NB4 (cell line): ENCODE results near the gene SLC15A4.

ENCODE experiments used
- MYC ChIP-seq: IDR thresholded peaks from 2 replicates; pipeline ENCODE4 v1.6.1; 2011; ENCODE audit warnings: low read depth, low read length
- POLR2A ChIP-seq: IDR thresholded peaks from 2 replicates; pipeline ENCODE4 v1.6.1; 2011; ENCODE audit warnings: mild to moderate bottlenecking; ENCODE audit not compliant: insufficient read length; ENCODE audit errors: extremely low read depth
- TF ChIP-seq, protein P1 (sequence below): IDR thresholded peaks from one replicate; pipeline ENCODE4 v1.5.1; 2012; ENCODE audit warnings: low read depth, low read length
- TF ChIP-seq, protein P2 (sequence below): IDR thresholded peaks from 2 replicates; pipeline ENCODE4 v1.6.1; 2011; ENCODE audit warnings: low read depth, low read length

DNA sequence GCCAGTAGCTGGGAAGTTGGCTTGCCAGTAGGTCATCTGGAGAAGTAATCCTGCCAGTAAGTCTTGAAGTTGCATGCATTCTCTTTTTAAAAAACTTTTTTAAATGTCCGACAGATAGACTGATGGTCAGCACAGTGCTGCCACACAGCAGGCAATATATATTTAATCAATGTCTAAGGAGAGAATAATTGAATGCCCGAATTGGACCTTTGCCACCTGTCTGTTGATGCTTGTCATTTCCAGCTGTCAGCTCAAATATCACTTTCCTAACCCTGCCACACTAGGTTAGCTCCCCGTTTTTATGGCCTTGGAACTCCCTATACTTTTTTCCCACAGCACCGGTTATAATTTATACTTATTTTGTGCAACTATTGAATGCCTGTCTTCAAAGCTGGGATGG lies 2.1 kb upstream of the SLC15A4 start:
- TF ChIP-seq, protein P1, sequence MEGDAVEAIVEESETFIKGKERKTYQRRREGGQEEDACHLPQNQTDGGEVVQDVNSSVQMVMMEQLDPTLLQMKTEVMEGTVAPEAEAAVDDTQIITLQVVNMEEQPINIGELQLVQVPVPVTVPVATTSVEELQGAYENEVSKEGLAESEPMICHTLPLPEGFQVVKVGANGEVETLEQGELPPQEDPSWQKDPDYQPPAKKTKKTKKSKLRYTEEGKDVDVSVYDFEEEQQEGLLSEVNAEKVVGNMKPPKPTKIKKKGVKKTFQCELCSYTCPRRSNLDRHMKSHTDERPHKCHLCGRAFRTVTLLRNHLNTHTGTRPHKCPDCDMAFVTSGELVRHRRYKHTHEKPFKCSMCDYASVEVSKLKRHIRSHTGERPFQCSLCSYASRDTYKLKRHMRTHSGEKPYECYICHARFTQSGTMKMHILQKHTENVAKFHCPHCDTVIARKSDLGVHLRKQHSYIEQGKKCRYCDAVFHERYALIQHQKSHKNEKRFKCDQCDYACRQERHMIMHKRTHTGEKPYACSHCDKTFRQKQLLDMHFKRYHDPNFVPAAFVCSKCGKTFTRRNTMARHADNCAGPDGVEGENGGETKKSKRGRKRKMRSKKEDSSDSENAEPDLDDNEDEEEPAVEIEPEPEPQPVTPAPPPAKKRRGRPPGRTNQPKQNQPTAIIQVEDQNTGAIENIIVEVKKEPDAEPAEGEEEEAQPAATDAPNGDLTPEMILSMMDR = no peak
- TF ChIP-seq POLR2A = no peak
- TF ChIP-seq, protein P2, sequence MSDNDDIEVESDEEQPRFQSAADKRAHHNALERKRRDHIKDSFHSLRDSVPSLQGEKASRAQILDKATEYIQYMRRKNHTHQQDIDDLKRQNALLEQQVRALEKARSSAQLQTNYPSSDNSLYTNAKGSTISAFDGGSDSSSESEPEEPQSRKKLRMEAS = no peak
- TF ChIP-seq MYC = no peak
